ENCODE measurements around the gene IER3. TPM values are rescaled to one million over a fixed set of nuclear protein-coding genes. Genes with fewer than 3 reads are reported as not detected.

The IER3 gene
- total and polyA plus RNA-seq, 9 of the 15 experiments (the other 6 are each of a cell fraction or from before 2014, with no cell fraction given) = 1.5 to 30.0 (median 11.5) TPM

- TF ChIP-seq CEBPZ (IDR thresholded peaks at IDR 0.05; ENCODE audit: borderline replicate concordance, low read depth, low read length) (no peak), BRD9 (IDR thresholded peaks at IDR 0.05; ENCODE audit: low read depth, partially characterized antibody) (peak; percentile 97), ZNF518B (CRISPR knock-in tag; IDR thresholded peaks at IDR 0.05) (no peak), PBX2 (CRISPR knock-in tag; IDR thresholded peaks at IDR 0.05; ENCODE audit: low read depth) (no peak), PBX2 (tag; conservative IDR thresholded peaks at IDR 0.05; ENCODE audit: low read depth) (no peak), DDX20 (tag; IDR thresholded peaks at IDR 0.05; ENCODE audit: low read depth) (no peak), CREBBP (IDR thresholded peaks at IDR 0.05; ENCODE audit: low read depth, low read length) (no peak), TFAM (CRISPR knock-in tag; conservative IDR thresholded peaks at IDR 0.05) (no peak), TOE1 (IDR thresholded peaks at IDR 0.05; ENCODE audit: borderline replicate concordance) (0 out of 2 replicates have a peak, but pooled peaks have one; percentile 10), TOE1 (CRISPR knock-in tag; IDR thresholded peaks at IDR 0.05; ENCODE audit: borderline replicate concordance, low read depth) (no peak), ZBTB7A (IDR thresholded peaks at IDR 0.05; ENCODE audit: borderline replicate concordance, control insufficient read depth, low read depth, low read length) (no peak), JUN (IDR thresholded peaks at IDR 0.05; ENCODE audit: borderline replicate concordance, low read depth, low read length) (no peak), JUN (CRISPR knock-in tag; IDR thresholded peaks at IDR 0.05; ENCODE audit: borderline replicate concordance) (no peak; the same call in 1 of the 2 replicates), POLR2B (IDR thresholded peaks at IDR 0.05; ENCODE audit: low read depth, partially characterized antibody) (peak; percentile 76), NR4A1 (CRISPR knock-in tag; IDR thresholded peaks at IDR 0.05) (no peak), NR4A1 (tag; IDR thresholded peaks at IDR 0.05) (peak; percentile 65; the same call in 1 of the 2 replicates), DMBX1 (CRISPR knock-in tag; IDR thresholded peaks at IDR 0.05; ENCODE audit: borderline replicate concordance) (no peak; the same call in 1 of the 2 replicates), GABPA (tag; conservative IDR thresholded peaks at IDR 0.05; ENCODE audit: low read depth) (no peak), TEAD4 (IDR thresholded peaks at IDR 0.05; ENCODE audit: low read length) (peak; percentile 9; the same call in 1 of the 2 replicates), TEAD4 (CRISPR knock-in tag; IDR thresholded peaks at IDR 0.05; ENCODE audit: borderline replicate concordance) (no peak)
These were observed 27.5 kb downstream of the IER3 start (continued) for GRCh38 chr6:30716879-30717128.
